Type B pancreatic cell (in vitro differentiated cells): ENCODE data around the gene ADAMTSL5. TPM values are rescaled to one million over a fixed set of nuclear protein-coding genes. Genes with fewer than 3 reads are reported as not detected.

Source experiments
- DNase-seq: peaks from one replicate; pipeline ENCODE4 v3.0.0; 2021; ENCODE audit warnings: mixed read lengths; ENCODE audit not compliant: unreplicated experiment; ENCODE audit errors: extremely low spot score
- H3K27ac Mint-ChIP-seq: 2 replicates; pipeline ENCODE4 v1.8.0; 2021; ENCODE audit warnings: mild to moderate bottlenecking, mixed read lengths
- H3K27me3 Mint-ChIP-seq: 2 replicates; pipeline ENCODE4 v1.8.0; 2021; ENCODE audit warnings: mixed read lengths
- H3K36me3 Mint-ChIP-seq: 2 replicates; pipeline ENCODE4 v1.8.0; 2021; ENCODE audit warnings: mixed read lengths
- H3K4me1 Mint-ChIP-seq: one replicate; pipeline ENCODE4 v1.8.0; 2021; ENCODE audit warnings: mixed read lengths; ENCODE audit not compliant: unreplicated experiment
- H3K4me3 Mint-ChIP-seq: 2 replicates; pipeline ENCODE4 v1.8.0; 2021; ENCODE audit warnings: mild to moderate bottlenecking, mixed read lengths
- H3K9me3 Mint-ChIP-seq: 2 replicates; pipeline ENCODE4 v1.8.0; 2021; ENCODE audit warnings: mixed read lengths
- total RNA-seq: library from RNA; stranded (reverse); gene quantifications from 2 replicates; pipeline ENCODE4 v1.2.1, GENCODE V29; 2021; ENCODE audit warnings: low replicate concordance
- TF ChIP-seq, protein P1 (sequence below): fragments of 200-600 bp; sonication (generic); conservative IDR thresholded peaks from 2 replicates; pipeline ENCODE4 v1.5.0; 2021; ENCODE audit warnings: antibody characterized with exemption, mild to moderate bottlenecking

The ADAMTSL5 gene
- total RNA-seq, 1 donor from 2014 or later, result 3.4 TPM

GRCh38 chr19:1513499-1514294 lies 878 bp upstream of the ADAMTSL5 start:
- Mint-ChIP-seq H3K27ac (no peak overlapping the region), H3K9me3 (peaks cover 4% of the 10 kb centered on the region), H3K4me1 (peaks cover 5% of the 10 kb centered on the region), H3K27me3 (peaks cover 58% of the 10 kb centered on the region), H3K36me3 (no peaks in the 10 kb centered on the region), H3K4me3 (peak overlapping the region; percentile 31)
- no peak for DNase-seq
- TF ChIP-seq, protein P1, sequence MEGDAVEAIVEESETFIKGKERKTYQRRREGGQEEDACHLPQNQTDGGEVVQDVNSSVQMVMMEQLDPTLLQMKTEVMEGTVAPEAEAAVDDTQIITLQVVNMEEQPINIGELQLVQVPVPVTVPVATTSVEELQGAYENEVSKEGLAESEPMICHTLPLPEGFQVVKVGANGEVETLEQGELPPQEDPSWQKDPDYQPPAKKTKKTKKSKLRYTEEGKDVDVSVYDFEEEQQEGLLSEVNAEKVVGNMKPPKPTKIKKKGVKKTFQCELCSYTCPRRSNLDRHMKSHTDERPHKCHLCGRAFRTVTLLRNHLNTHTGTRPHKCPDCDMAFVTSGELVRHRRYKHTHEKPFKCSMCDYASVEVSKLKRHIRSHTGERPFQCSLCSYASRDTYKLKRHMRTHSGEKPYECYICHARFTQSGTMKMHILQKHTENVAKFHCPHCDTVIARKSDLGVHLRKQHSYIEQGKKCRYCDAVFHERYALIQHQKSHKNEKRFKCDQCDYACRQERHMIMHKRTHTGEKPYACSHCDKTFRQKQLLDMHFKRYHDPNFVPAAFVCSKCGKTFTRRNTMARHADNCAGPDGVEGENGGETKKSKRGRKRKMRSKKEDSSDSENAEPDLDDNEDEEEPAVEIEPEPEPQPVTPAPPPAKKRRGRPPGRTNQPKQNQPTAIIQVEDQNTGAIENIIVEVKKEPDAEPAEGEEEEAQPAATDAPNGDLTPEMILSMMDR, result peak; percentile 72

DNA sequence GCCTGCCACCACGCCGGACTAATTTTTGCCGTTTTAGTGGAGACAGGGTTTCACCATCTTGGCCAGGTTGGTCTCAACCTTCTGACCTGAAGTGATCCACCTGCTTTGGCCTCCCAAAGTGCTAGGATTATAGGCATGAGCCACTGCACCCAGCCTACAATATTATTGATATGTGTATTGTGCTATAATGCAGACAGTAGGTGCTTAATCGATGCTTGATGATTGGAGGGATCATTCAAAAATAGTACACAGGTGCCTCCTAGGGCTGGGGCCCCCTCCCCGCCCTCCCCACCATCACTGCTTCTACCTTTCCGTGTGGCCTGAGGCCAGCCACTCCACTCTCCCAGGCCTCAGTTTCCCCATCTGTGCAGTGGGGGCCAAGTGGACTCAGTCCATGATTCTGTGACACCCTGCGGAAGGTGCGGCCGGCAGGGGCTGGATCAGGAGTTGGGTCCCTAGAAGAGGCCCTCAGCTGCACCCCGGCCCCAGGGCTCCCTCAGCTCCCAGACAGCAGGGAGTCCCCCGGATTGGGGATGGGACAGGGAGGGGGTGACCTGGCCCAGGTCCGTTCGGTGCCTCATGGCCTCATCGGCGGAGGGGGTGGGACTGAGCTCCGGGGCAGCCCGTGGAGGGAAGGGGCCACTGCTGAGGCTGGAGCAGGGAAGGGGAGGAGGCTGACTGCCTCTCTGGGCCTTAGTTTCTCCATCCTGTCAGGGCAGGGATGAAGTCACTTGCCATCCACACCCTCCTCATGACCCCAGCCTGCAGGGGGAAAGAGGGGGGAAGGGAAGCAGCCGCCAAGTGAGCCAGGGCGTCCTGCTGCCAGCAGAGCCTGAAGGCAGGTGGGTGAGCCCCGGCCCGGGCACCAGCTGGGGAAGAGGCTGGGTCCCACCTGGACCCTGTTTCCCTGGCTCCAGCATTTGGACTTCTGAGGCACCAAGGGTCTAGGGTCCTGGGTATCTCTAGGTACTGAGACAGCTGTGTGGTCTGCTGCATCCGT lies 1.2 kb downstream of the ADAMTSL5 start:
- DNase-seq, result peak; percentile 67
- TF ChIP-seq, protein P1, result no peak
- H3K9me3 Mint-ChIP-seq, result peaks cover 7% of the 10 kb centered on the region
- peaks cover 48% of the 10 kb centered on the region for H3K27me3 Mint-ChIP-seq
- H3K4me3 Mint-ChIP-seq, result peak overlapping the region; percentile 72
- peaks cover 11% of the 10 kb centered on the region for H3K4me1 Mint-ChIP-seq
- peak overlapping the region; percentile 34 for H3K27ac Mint-ChIP-seq
- H3K36me3 Mint-ChIP-seq, result no peaks in the 10 kb centered on the region

DNA sequence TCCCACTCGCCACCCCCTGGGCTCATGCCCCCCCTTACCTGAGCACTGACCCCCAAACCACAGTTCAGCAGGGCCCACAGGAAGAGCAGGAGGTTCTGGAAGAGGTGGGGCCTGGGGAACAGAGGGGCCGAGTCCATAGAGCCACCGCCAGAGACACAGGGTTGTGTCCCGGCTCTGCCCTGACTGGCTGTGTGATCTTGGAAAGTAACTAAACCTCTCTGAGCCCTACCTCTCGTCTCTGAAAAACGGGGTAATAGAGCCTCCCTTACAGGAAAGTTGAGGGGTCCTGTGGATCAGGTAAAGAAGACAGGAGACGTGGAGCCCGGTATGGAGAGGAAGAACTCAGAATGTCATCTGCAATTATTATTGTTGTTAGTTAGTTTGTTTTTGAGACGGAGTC lies 2.0 kb downstream of the ADAMTSL5 start:
- peak overlapping the region; percentile 43 for H3K4me3 Mint-ChIP-seq

DNA sequence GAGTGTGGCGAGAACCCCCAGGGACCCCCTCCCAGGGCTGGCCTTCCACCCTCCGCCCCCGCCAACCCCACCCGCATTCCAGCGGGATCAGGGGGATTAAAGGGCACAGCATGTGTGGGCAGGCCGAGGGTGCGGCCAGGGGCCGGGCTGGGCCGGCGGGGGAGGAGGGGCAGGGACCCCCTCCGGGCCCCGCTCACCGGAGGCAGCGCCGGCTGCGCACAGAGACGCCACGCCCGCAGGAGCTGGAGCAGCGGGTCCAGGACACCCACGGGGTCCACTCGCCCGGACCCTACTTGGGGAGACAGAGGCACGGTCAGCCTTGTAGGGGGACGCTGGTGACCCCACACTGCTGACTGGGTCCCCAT lies 2.4 kb downstream of the ADAMTSL5 start:
- peak; percentile 68 for DNase-seq
- TF ChIP-seq, protein P1, result no peak
- H3K4me1 Mint-ChIP-seq, result peaks cover 11% of the 10 kb centered on the region
- peak overlapping the region; percentile 43 for H3K27ac Mint-ChIP-seq
- H3K27me3 Mint-ChIP-seq, result peaks cover 43% of the 10 kb centered on the region
- H3K9me3 Mint-ChIP-seq, result peaks cover 3% of the 10 kb centered on the region
- H3K36me3 Mint-ChIP-seq, result no peaks in the 10 kb centered on the region
- H3K4me3 Mint-ChIP-seq, result no peak overlapping the region

More for the DNA sequence above, 2.0 kb downstream of the ADAMTSL5 start:
- Mint-ChIP-seq H3K27me3 (peaks cover 42% of the 10 kb centered on the region), H3K27ac (peak overlapping the region; percentile 43), H3K4me1 (peaks cover 11% of the 10 kb centered on the region), H3K36me3 (no peaks in the 10 kb centered on the region), H3K9me3 (peaks cover 3% of the 10 kb centered on the region)
- DNase-seq, result no peak
- TF ChIP-seq, protein P1, result no peak

DNA sequence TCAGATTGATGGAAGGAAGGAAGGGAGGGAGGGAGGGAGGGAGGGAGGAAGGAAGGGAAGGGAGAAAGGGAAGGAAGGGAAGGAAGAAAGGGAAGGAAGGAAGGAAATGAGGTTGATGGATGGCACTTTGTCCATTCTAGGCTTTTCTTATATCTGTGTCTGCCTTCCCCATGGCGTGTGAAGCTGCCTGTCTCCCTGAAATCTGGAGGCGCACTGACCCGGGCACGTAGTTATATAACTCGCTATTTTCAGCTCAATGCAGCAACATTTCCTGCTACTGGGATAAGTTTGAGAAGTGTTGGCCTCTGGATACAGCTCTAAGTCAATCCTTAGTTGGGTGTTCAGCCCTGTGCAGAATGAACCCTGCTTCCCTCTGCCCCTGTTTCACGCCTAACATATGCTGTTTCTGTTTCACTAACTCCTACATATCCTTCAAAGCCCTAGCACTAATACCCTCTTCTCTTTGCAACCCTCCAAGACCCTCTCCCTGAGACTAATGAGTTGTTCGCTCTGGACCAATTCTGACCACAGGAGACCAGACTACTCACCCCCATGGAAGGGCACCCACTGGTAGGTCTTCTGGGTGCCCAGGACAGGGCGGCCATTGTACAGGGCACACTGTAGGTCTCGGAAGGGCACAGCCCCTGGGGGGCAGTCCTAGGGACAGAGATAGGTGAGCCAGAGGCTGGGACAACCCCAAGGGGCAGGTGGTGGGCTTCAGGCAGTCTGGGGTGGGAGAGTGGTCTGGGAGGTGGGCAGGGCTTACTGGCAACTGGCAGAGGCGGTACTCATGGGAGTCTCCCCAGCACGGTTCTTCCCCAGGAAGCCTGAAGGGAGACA lies 3.0 kb downstream of the ADAMTSL5 start:
- peaks cover 45% of the 10 kb centered on the region for H3K27me3 Mint-ChIP-seq
- H3K4me1 Mint-ChIP-seq, result peaks cover 11% of the 10 kb centered on the region
- DNase-seq, result no peak
- peaks cover 3% of the 10 kb centered on the region for H3K9me3 Mint-ChIP-seq
- TF ChIP-seq, protein P1, result no peak
- peak overlapping the region; percentile 63 for H3K4me3 Mint-ChIP-seq
- H3K36me3 Mint-ChIP-seq, result no peaks in the 10 kb centered on the region
- H3K27ac Mint-ChIP-seq, result peak overlapping the region; percentile 57
